Peyer's patch (tissue), 4 donors: ENCODE measurements around the gene RPTOR. TPM values are rescaled to one million over a fixed set of nuclear protein-coding genes. Genes with fewer than 3 reads are reported as not detected.

ENCODE experiments used
- DNase-seq, 3 donors: peaks; one replicate each; pipeline ENCODE4 v3.0.0-alpha.2; 2017 to 2019
- H3K27ac ChIP-seq, 4 donors: fragments of 200-600 bp; sonication (generic); one replicate each; pipeline ENCODE4 v1.5.1; 2016 to 2019
- H3K27me3 ChIP-seq, 2 donors: fragments of 200-600 bp; sonication (generic); one replicate each; pipeline ENCODE4 v1.5.1; 2019
- H3K36me3 ChIP-seq, 3 donors: fragments of 200-600 bp; sonication (generic); one replicate each; pipeline ENCODE4 v1.5.1; 2016 to 2019
- H3K4me1 ChIP-seq, 4 donors: fragments of 200-600 bp; sonication (generic); one replicate each; pipeline ENCODE4 v1.5.1; 2016 to 2019
- H3K4me3 ChIP-seq, 4 donors: fragments of 200-600 bp; sonication (generic); 1 replicate in 3 of 4; 2 replicates in 1 of 4; pipeline ENCODE4 v1.5.1; 2016 to 2019; ENCODE audit warnings: mild to moderate bottlenecking in 1 of 4
- H3K9me3 ChIP-seq, 4 donors: fragments of 200-600 bp; sonication (generic); one replicate each; pipeline ENCODE4 v1.5.1; 2016 to 2019; ENCODE audit warnings: mild to moderate bottlenecking in 1 of 4
- POLR2A ChIP-seq, 2 donors: fragments of 450-650 bp; IDR thresholded peaks; one replicate each; pipeline ENCODE4 v1.5.1; 2017; ENCODE audit warnings: antibody characterized with exemption in 2 of 2, mild to moderate bottlenecking in 2 of 2, moderate library complexity in 2 of 2
- total RNA-seq, 4 donors: library from RNA; depleted of rRNA; stranded (reverse); fragments of >200 nt; gene quantifications; one replicate each; pipeline ENCODE4 v1.1.0, GENCODE V29; 2016
- TF ChIP-seq, protein P1 (sequence below), 6 experiments: fragments of 450-650 bp in 4 of 6; fragments of 200-600 bp in 2 of 6; sonication (generic) in 1 of 6; IDR thresholded peaks; one replicate each; pipeline ENCODE4 v1.5.1; 2017 to 2019; ENCODE audit warnings: antibody characterized with exemption in 6 of 6, mild to moderate bottlenecking in 3 of 6, moderate library complexity in 1 of 6

Gene RPTOR
- total RNA-seq, 4 donors from 2014 or later = 42.4 to 73.6 (median 64.2) TPM

DNA sequence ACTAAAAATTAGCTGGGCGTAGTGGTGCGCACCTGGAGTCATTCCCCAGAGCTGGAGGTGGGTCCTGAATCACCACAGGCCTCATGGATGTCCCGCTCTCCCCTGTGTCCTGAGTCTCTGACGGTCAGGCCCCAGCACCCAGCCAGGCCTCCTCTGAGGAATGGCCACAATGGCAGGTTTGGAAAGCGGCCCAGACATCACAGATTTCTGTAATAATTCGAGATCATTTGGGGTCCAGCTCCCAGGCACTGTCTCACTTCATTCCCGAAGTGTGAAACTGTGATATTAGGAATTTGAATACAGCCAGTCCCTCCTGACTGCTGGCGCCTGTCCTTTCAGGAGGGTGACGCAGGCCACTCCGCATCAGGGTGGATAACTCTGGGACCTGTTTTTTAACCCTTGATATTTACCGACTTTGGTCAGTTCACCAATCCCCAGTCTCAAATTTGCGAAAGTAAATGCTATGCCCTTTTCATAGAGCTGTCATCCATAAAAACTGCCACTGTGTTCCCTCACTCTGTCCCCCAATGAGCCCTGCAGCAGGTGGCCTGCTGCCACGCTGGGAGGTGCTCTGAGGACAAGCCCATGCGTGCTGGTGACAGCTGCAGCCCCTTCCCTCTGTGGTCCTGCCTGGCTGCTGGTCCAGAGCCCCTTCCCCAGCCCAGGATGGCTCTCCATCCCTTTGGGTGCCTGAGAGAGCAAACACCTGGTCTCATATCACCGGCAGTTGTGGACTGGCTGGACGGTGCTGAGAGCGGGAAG is 28.3 kb upstream of the RPTOR start:
- Histone ChIP-seq H3K36me3 (no peaks in the 10 kb centered on the region), H3K9me3 (no peaks in the 10 kb centered on the region), H3K4me1 (no peaks in the 10 kb centered on the region), H3K27ac (no peak overlapping the region), H3K27me3 (no peaks in the 10 kb centered on the region), H3K4me3 (no peak overlapping the region)
- DNase-seq = no peak
- TF ChIP-seq POLR2A (IDR thresholded peaks at IDR 0.05) = no peak
- TF ChIP-seq, protein P1, sequence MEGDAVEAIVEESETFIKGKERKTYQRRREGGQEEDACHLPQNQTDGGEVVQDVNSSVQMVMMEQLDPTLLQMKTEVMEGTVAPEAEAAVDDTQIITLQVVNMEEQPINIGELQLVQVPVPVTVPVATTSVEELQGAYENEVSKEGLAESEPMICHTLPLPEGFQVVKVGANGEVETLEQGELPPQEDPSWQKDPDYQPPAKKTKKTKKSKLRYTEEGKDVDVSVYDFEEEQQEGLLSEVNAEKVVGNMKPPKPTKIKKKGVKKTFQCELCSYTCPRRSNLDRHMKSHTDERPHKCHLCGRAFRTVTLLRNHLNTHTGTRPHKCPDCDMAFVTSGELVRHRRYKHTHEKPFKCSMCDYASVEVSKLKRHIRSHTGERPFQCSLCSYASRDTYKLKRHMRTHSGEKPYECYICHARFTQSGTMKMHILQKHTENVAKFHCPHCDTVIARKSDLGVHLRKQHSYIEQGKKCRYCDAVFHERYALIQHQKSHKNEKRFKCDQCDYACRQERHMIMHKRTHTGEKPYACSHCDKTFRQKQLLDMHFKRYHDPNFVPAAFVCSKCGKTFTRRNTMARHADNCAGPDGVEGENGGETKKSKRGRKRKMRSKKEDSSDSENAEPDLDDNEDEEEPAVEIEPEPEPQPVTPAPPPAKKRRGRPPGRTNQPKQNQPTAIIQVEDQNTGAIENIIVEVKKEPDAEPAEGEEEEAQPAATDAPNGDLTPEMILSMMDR (IDR thresholded peaks at IDR 0.05) = no peak

DNA sequence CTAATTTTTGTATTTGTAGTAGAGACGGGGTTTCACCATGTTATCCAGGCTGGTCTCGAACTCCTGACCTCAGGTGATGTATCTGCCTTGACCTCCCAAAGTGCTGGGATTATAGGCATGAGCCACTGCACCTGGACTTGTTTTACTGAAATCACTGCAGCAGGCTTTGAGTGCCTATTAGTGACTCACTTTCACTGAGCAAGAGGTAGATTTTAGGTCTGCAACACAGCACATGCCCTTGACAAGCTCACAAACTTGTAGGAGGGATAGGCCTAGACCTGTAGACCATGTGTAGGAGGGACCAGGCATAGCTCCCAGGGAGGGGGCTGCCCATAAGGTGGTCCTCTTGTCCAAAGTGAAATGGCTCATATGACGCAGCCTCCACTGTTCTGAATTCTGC is 27.0 kb upstream of the RPTOR start:
- TF ChIP-seq, protein P1 (IDR thresholded peaks at IDR 0.05) = no peak
- no peak for TF ChIP-seq POLR2A (IDR thresholded peaks at IDR 0.05)
- Histone ChIP-seq H3K27ac (no peak overlapping the region), H3K4me1 (no peaks in the 10 kb centered on the region), H3K27me3 (no peaks in the 10 kb centered on the region), H3K9me3 (no peaks in the 10 kb centered on the region), H3K36me3 (no peaks in the 10 kb centered on the region), H3K4me3 (no peak overlapping the region)
- DNase-seq = no peak

DNA sequence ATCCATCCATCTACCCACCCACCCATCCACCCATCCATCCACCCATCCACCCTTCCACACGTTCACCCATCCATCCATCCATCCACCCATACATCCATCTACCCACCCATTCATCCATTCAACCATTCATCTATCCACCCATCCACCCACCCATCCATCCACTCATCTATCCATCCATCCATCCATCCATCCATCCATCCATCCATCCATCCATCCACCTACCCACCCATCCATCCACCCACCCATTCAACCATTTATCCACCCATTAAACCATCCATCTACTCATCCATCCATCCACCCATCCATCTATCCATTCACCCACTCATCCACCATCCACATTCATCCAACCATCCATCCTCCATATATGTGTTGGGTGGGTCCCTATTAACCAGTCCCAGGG is 26.2 kb upstream of the RPTOR start:
- H3K4me3 ChIP-seq = no peak overlapping the region
- DNase-seq = no peak
- no peaks in the 10 kb centered on the region for H3K27me3 ChIP-seq
- H3K36me3 ChIP-seq = no peaks in the 10 kb centered on the region
- no peak overlapping the region for H3K27ac ChIP-seq
- TF ChIP-seq POLR2A (IDR thresholded peaks at IDR 0.05) = no peak
- TF ChIP-seq, protein P1 (IDR thresholded peaks at IDR 0.05) = no peak
- no peaks in the 10 kb centered on the region for H3K4me1 ChIP-seq
- H3K9me3 ChIP-seq = no peaks in the 10 kb centered on the region

DNA sequence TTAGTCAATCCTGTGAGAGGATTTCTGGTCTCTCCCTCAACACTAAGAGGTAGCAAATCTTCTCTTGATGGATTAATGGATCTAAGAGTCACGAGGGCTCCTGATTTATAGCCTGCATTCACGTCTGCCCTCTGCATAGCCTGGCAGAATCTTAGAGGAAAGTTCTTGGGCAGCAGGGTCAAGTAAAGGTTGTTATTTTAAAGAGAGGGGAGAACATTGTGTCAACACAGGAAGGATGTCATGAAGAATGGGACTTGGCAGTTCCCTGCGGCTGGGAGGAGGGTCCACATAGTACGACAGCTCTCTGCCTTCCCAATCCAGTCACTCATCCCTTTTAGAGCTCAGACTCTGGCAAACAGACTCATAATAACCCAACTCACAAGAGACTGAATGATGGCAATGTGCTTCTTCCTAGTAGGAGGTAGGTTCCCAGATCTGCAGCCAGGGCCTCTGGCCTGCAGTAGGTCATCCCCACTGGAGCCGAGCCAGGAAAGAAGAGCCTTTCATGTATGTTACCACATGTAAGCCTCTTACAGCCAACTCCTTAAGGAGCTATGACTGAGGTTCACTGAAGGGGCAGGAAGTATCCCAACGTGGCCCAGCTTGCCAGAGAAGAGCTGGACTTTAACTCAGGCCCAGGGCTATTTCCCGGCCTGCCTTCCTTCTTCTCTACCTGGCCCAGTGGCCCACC is 25.4 kb upstream of the RPTOR start:
- TF ChIP-seq POLR2A (IDR thresholded peaks at IDR 0.05) = no peak
- TF ChIP-seq, protein P1 (IDR thresholded peaks at IDR 0.05) = no peak
- DNase-seq = no peak
- Histone ChIP-seq H3K36me3 (no peaks in the 10 kb centered on the region), H3K9me3 (no peaks in the 10 kb centered on the region), H3K4me1 (no peaks in the 10 kb centered on the region), H3K27me3 (no peaks in the 10 kb centered on the region), H3K27ac (no peak overlapping the region), H3K4me3 (no peak overlapping the region)

DNA sequence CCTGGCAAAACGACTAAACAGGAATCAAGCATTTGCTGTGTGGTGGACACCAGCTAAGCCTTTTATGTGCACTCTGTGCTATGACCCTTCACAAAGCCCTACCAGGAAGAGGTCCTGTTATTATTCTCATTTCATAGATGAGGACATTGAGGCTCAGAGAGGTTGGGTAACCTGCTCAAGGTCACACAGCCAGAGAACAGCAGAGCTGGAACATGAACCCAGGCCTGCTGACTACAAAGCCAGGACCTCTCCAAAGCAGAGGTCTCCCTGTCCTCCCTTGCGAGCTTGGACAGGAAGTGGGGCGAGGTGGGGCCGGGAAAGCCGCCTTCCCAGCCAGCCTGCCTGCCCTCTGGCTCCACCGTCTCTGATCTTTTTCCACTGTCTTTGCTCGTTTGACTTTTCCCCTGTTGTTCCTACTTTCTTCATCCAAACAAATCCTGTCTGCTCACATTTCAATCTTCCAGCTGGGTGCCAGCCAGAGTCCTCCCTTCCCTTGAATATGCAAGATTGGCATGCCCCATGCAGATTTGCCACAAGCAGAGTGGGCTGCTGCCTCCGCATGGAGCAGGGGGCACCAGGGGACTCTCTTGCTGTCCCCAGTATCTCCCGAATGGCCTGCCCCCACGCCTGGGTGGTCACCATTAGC is 23.7 kb upstream of the RPTOR start:
- TF ChIP-seq, protein P1 (IDR thresholded peaks at IDR 0.05) = no peak
- no peak for TF ChIP-seq POLR2A (IDR thresholded peaks at IDR 0.05)
- DNase-seq = no peak
- no peaks in the 10 kb centered on the region for H3K27me3 ChIP-seq
- no peaks in the 10 kb centered on the region for H3K9me3 ChIP-seq
- no peak overlapping the region for H3K4me3 ChIP-seq
- no peaks in the 10 kb centered on the region for H3K36me3 ChIP-seq
- H3K27ac ChIP-seq = no peak overlapping the region
- H3K4me1 ChIP-seq = no peaks in the 10 kb centered on the region
